H9 (cell line): ENCODE results near the gene HCRT. TPM values are rescaled to one million over a fixed set of nuclear protein-coding genes. Genes with fewer than 3 reads are reported as not detected.

Experiments used
- DNase-seq: peaks from one replicate; pipeline ENCODE4 v3.0.0-alpha.2; 2017
- H2AFZ ChIP-seq: one replicate; pipeline ENCODE4 v1.6.1; 2013; ENCODE audit warnings: mild to moderate bottlenecking, low read length, control low read depth, moderate library complexity
- H2AK5ac ChIP-seq: 2 replicates; pipeline ENCODE4 v1.6.1; 2013; ENCODE audit warnings: low read length, control low read depth, mixed read lengths; ENCODE audit not compliant: insufficient read length
- H2BK120ac ChIP-seq: one replicate; pipeline ENCODE4 v1.6.1; 2013; ENCODE audit warnings: low read depth, mild to moderate bottlenecking, low read length, control low read depth, inconsistent platforms; ENCODE audit not compliant: poor library complexity, severe bottlenecking
- H2BK12ac ChIP-seq: 2 replicates; pipeline ENCODE4 v1.6.1; 2013; ENCODE audit warnings: low read length, control low read depth, mixed read lengths, low read depth; ENCODE audit not compliant: insufficient read length
- H2BK15ac ChIP-seq: 2 replicates; pipeline ENCODE4 v1.6.1; 2013; ENCODE audit warnings: low read depth, low read length, control low read depth
- H2BK20ac ChIP-seq: one replicate; pipeline ENCODE4 v1.6.1; 2013; ENCODE audit warnings: low read depth, mild to moderate bottlenecking, low read length, control low read depth, inconsistent platforms; ENCODE audit not compliant: poor library complexity, severe bottlenecking
- H2BK5ac ChIP-seq: 2 replicates; pipeline ENCODE4 v1.6.1; 2013; ENCODE audit warnings: low read length, control low read depth, mixed read lengths; ENCODE audit not compliant: insufficient read length
- H3K14ac ChIP-seq: 2 replicates; pipeline ENCODE4 v1.6.1; 2013; ENCODE audit warnings: low read length, control low read depth; ENCODE audit not compliant: insufficient read depth
- H3K18ac ChIP-seq: 2 replicates; pipeline ENCODE4 v1.6.1; 2013; ENCODE audit warnings: low read depth, mild to moderate bottlenecking, mixed read lengths, low read length, control low read depth; ENCODE audit not compliant: insufficient read length
- H3K23ac ChIP-seq: 2 replicates; pipeline ENCODE4 v1.6.1; 2013; ENCODE audit warnings: low read length, control low read depth, mixed read lengths, low read depth; ENCODE audit not compliant: insufficient read length
- H3K23me2 ChIP-seq: 2 replicates; pipeline ENCODE4 v1.6.1; 2013; ENCODE audit warnings: low read depth, mild to moderate bottlenecking, mixed read lengths, low read length, control low read depth; ENCODE audit not compliant: insufficient read length, poor library complexity, severe bottlenecking
- H3K27ac ChIP-seq: 2 replicates; pipeline ENCODE4 v1.5.1; 2013; ENCODE audit warnings: low read length, control low read depth, mixed read lengths, low read depth; ENCODE audit not compliant: insufficient read length
- H3K27me3 ChIP-seq: 2 replicates; pipeline ENCODE4 v1.6.1; 2013; ENCODE audit warnings: low read length, control low read depth, inconsistent platforms; ENCODE audit not compliant: insufficient read depth
- H3K4ac ChIP-seq: 2 replicates; pipeline ENCODE4 v1.6.1; 2013; ENCODE audit warnings: low read depth, mild to moderate bottlenecking, control low read depth, inconsistent platforms, low read length, moderate library complexity
- H3K4me1 ChIP-seq: 2 replicates; pipeline ENCODE4 v1.6.1; 2013; ENCODE audit warnings: low read length, control low read depth, inconsistent platforms; ENCODE audit not compliant: insufficient read depth
- H3K4me2 ChIP-seq: 2 replicates; pipeline ENCODE4 v1.6.1; 2013; ENCODE audit warnings: low read length, control low read depth, mixed read lengths; ENCODE audit not compliant: insufficient read length, insufficient read depth
- H3K56ac ChIP-seq: 2 replicates; pipeline ENCODE4 v1.6.1; 2013; ENCODE audit warnings: low read depth, mild to moderate bottlenecking, mixed read lengths, low read length, control low read depth; ENCODE audit not compliant: insufficient read length
- H3K79me1 ChIP-seq: 2 replicates; pipeline ENCODE4 v1.6.1; 2013; ENCODE audit warnings: low read depth, mild to moderate bottlenecking, moderate library complexity, low read length, control low read depth, inconsistent platforms; ENCODE audit not compliant: insufficient read depth, poor library complexity, severe bottlenecking
- H3K79me2 ChIP-seq: 2 replicates; pipeline ENCODE4 v1.6.1; 2013; ENCODE audit warnings: low read length, control low read depth, inconsistent platforms; ENCODE audit not compliant: insufficient read depth
- H3K9ac ChIP-seq: 2 replicates; pipeline ENCODE4 v1.6.1; 2013; ENCODE audit warnings: low read length, control low read depth, mixed read lengths; ENCODE audit not compliant: insufficient read length; ENCODE audit errors: extremely low read depth
- H3K9me3 ChIP-seq: one replicate; pipeline ENCODE4 v1.6.1; 2013; ENCODE audit warnings: low read depth, low read length, inconsistent platforms; ENCODE audit not compliant: control insufficient read depth
- H3T11ph ChIP-seq: one replicate; pipeline ENCODE4 v1.6.1; 2013; ENCODE audit warnings: mild to moderate bottlenecking, low read length, control low read depth, inconsistent platforms
- H4K20me1 ChIP-seq: one replicate; pipeline ENCODE4 v1.6.1; 2013; ENCODE audit not compliant: control insufficient read depth, insufficient read length, insufficient read depth
- H4K5ac ChIP-seq: 2 replicates; pipeline ENCODE4 v1.6.1; 2013; ENCODE audit warnings: low read depth, mild to moderate bottlenecking, mixed read lengths, low read length, control low read depth; ENCODE audit not compliant: insufficient read length
- H4K8ac ChIP-seq: replicated peaks from 2 replicates; pipeline ENCODE4 v1.6.1; 2013; ENCODE audit warnings: low read length, control low read depth, mixed read lengths, low read depth; ENCODE audit not compliant: insufficient read length
- H4K91ac ChIP-seq: 2 replicates; pipeline ENCODE4 v1.6.1; 2013; ENCODE audit warnings: low read depth, mild to moderate bottlenecking, moderate library complexity, mixed read lengths, low read length, control low read depth; ENCODE audit not compliant: insufficient read length
- H3K27ac Mint-ChIP-seq, 3 experiments: 2 replicates in 2 of 3; 3 replicates in 1 of 3; pipeline ENCODE4 v1.8.0; 2020 to 2021; ENCODE audit warnings: mixed read lengths in 3 of 3, mild to moderate bottlenecking in 1 of 3, moderate library complexity in 1 of 3
- H3K27me3 Mint-ChIP-seq: 2 replicates; pipeline ENCODE4 v1.8.0; 2021; ENCODE audit warnings: low read depth, mild to moderate bottlenecking, moderate library complexity, mixed read lengths
- H3K36me3 Mint-ChIP-seq, 3 experiments: 2 replicates in 2 of 3; 3 replicates in 1 of 3; pipeline ENCODE4 v1.8.0; 2020 to 2021; ENCODE audit warnings: low read depth in 3 of 3, mixed read lengths in 3 of 3; ENCODE audit not compliant: insufficient read depth in 1 of 3
- H3K4me1 Mint-ChIP-seq, 2 experiments: 2 replicates each; pipeline ENCODE4 v1.8.0; 2020; ENCODE audit warnings: mixed read lengths in 2 of 2
- H3K4me3 Mint-ChIP-seq, 2 experiments: 2 replicates in 1 of 2; 3 replicates in 1 of 2; pipeline ENCODE4 v1.8.0; 2020 to 2021; ENCODE audit warnings: mild to moderate bottlenecking in 2 of 2, mixed read lengths in 2 of 2, moderate library complexity in 1 of 2
- H3K9me3 Mint-ChIP-seq, 2 experiments: 2 replicates in 1 of 2; 3 replicates in 1 of 2; pipeline ENCODE4 v1.8.0; 2020; ENCODE audit warnings: mild to moderate bottlenecking in 2 of 2, mixed read lengths in 2 of 2, moderate library complexity in 1 of 2
- CTCF ChIP-seq: fragments of 200-600 bp; sonication (generic); conservative IDR thresholded peaks from 3 replicates; pipeline ENCODE4 v1.8.0; 2021; ENCODE audit warnings: antibody characterized with exemption, mild to moderate bottlenecking
- WGBS: extraction: QIAGEN DNeasy Blood & Tissue Kit; methylation state at CpG from one replicate; pipeline ENCODE4 v1.1.7; 2013; ENCODE audit warnings: missing lambda C conversion rate, low lambda C conversion rate, mixed read lengths; ENCODE audit not compliant: insufficient read length; ENCODE audit errors: extremely low coverage; 5-methylcytosine and 5-hydroxymethylcytosine counted together
- total RNA-seq: library from RNA; stranded (reverse); gene quantifications from 2 replicates; pipeline ENCODE4 v1.2.1, GENCODE V29; 2021

HCRT gene
- total RNA-seq, 1 experiment from 2014 or later: not detected

GRCh38 chr17:42135151-42135550 is 50.1 kb downstream of the HCRT start:
- no peak overlapping the region for H3K9ac ChIP-seq
- no peak overlapping the region for H4K91ac ChIP-seq
- no peak overlapping the region for H3K4ac ChIP-seq
- no peak for TF ChIP-seq CTCF
- WGBS: no CpG with 5 or more reads among the region's 6 CpGs
- H3K23me2 ChIP-seq: no peaks in the 10 kb centered on the region
- peaks cover 9% of the 10 kb centered on the region for H3K79me1 ChIP-seq
- no peak overlapping the region for H2BK12ac ChIP-seq
- no peak overlapping the region for H3K14ac ChIP-seq
- no peak overlapping the region for H2AK5ac ChIP-seq
- no peaks in the 10 kb centered on the region for H3K9me3 ChIP-seq
- H3K23ac ChIP-seq: no peak overlapping the region
- H2BK5ac ChIP-seq: no peak overlapping the region
- no peak overlapping the region for H4K8ac ChIP-seq
- no peaks in the 10 kb centered on the region for H3K9me3 Mint-ChIP-seq
- H2BK15ac ChIP-seq: no peak overlapping the region
- H3K27ac Mint-ChIP-seq: peak overlapping the region in 2 of 3 experiments; percentile 60 to 90; a peak in 2 of 7 replicates
- H3T11ph ChIP-seq: no peak overlapping the region
- no peak overlapping the region for H2BK20ac ChIP-seq
- H3K79me2 ChIP-seq: peaks cover 2% of the 10 kb centered on the region; the same call in 1 of the 2 replicates
- H3K4me1 Mint-ChIP-seq: peaks cover 33 to 42% of the 10 kb centered on the region in 2 experiments
- no peak overlapping the region for H2BK120ac ChIP-seq
- H3K56ac ChIP-seq: no peak overlapping the region
- H3K27ac ChIP-seq: no peak overlapping the region
- H2AFZ ChIP-seq: no peak overlapping the region
- no peaks in the 10 kb centered on the region for H3K27me3 ChIP-seq
- no peak for DNase-seq
- no peak overlapping the region for H4K5ac ChIP-seq
- H3K36me3 Mint-ChIP-seq: peaks cover 4 to 21% (median 6%) of the 10 kb centered on the region in 3 experiments; a peak in 5 of 7 replicates
- H3K4me2 ChIP-seq: no peak overlapping the region
- H3K4me1 ChIP-seq: peaks cover 5% of the 10 kb centered on the region; the same call in 1 of the 2 replicates
- no peak overlapping the region for H3K18ac ChIP-seq
- H4K20me1 ChIP-seq: no peaks in the 10 kb centered on the region
- no peaks in the 10 kb centered on the region for H3K27me3 Mint-ChIP-seq
- no peak overlapping the region for H3K4me3 Mint-ChIP-seq

Other genes with a start within 250 kb of the HCRT start
- 78.5 and 79.7 TPM in 2 replicates for gene CNP, start 218.7 kb downstream of the HCRT start, total RNA-seq
- 135 and 141 TPM in 2 replicates for gene DNAJC7, start 168.0 kb downstream of the HCRT start, total RNA-seq
- gene NKIRAS2, start 165.4 kb downstream of the HCRT start, total RNA-seq: 36.6 and 37.1 TPM in 2 replicates
- gene C17orf113, start 134.9 kb downstream of the HCRT start, total RNA-seq: 1.0 and 1.2 TPM in 2 replicates
- gene ZNF385C, start 87.0 kb downstream of the HCRT start, total RNA-seq: 2.8 and 3.1 TPM in 2 replicates
- 3.9 and 4.5 TPM in 2 replicates for gene DHX58, start 72.7 kb downstream of the HCRT start, total RNA-seq
- 39.1 and 43.5 TPM in 2 replicates for gene KAT2A, start 64.1 kb downstream of the HCRT start, total RNA-seq
- 0.15 and 0.18 TPM in 2 replicates for gene HSPB9, start 62.6 kb downstream of the HCRT start, total RNA-seq
- 73.8 and 75.7 TPM in 2 replicates for gene RAB5C, start 30.5 kb downstream of the HCRT start, total RNA-seq
- 0.13 TPM in 1 of 2 replicates, not detected in the other for gene KCNH4, start 4.3 kb downstream of the HCRT start, total RNA-seq
- 8.5 and 11.0 TPM in 2 replicates for gene GHDC, start 9.0 kb upstream of the HCRT start, total RNA-seq
- gene STAT5B, start 90.9 kb upstream of the HCRT start, total RNA-seq: 42.9 and 46.2 TPM in 2 replicates
- gene STAT5A, start 103.0 kb upstream of the HCRT start, total RNA-seq: 4.3 and 6.4 TPM in 2 replicates
- gene STAT3, start 203.0 kb upstream of the HCRT start, total RNA-seq: 82.1 and 83.2 TPM in 2 replicates
- gene CAVIN1, start 237.8 kb upstream of the HCRT start, total RNA-seq: 65.2 and 70.0 TPM in 2 replicates